ENCODE measurements around the gene TINAGL1.
A peak's percentile ranks its signal among the peaks of the same experiment; 100 is the strongest.

The TINAGL1 gene

GRCh38 chr1:31624731-31625514 lies 48.6 kb downstream of the TINAGL1 start:
- no peaks in the 10 kb centered on the region for H3K27me3 ChIP-seq (ENCODE audit: insufficient read depth, low read depth, severe bottlenecking)
- no peaks in the 10 kb centered on the region for H3K9me3 ChIP-seq (ENCODE audit: severe bottlenecking)
- no peak for TF ChIP-seq CTCF (IDR thresholded peaks at IDR 0.05; ENCODE audit: low read depth, low read length)
- no peak for DNase-seq
- H3K27ac ChIP-seq: no peak overlapping the region
- peaks cover 14% of the 10 kb centered on the region for H3K36me3 ChIP-seq
- H3K4me3 ChIP-seq (ENCODE audit: low read depth, low read length): no peak overlapping the region

GRCh38 chr1:31625561-31626222 lies 49.4 kb downstream of the TINAGL1 start:
- DNase-seq: no peak
- peaks cover 19% of the 10 kb centered on the region for H3K36me3 ChIP-seq
- peak overlapping the region; percentile 92 for H3K27ac ChIP-seq
- no peaks in the 10 kb centered on the region for H3K27me3 ChIP-seq (ENCODE audit: insufficient read depth, low read depth, severe bottlenecking)
- H3K4me3 ChIP-seq (ENCODE audit: low read depth, low read length): no peak overlapping the region
- no peaks in the 10 kb centered on the region for H3K9me3 ChIP-seq (ENCODE audit: severe bottlenecking)
- no peak for TF ChIP-seq CTCF (IDR thresholded peaks at IDR 0.05; ENCODE audit: low read depth, low read length)

DNA sequence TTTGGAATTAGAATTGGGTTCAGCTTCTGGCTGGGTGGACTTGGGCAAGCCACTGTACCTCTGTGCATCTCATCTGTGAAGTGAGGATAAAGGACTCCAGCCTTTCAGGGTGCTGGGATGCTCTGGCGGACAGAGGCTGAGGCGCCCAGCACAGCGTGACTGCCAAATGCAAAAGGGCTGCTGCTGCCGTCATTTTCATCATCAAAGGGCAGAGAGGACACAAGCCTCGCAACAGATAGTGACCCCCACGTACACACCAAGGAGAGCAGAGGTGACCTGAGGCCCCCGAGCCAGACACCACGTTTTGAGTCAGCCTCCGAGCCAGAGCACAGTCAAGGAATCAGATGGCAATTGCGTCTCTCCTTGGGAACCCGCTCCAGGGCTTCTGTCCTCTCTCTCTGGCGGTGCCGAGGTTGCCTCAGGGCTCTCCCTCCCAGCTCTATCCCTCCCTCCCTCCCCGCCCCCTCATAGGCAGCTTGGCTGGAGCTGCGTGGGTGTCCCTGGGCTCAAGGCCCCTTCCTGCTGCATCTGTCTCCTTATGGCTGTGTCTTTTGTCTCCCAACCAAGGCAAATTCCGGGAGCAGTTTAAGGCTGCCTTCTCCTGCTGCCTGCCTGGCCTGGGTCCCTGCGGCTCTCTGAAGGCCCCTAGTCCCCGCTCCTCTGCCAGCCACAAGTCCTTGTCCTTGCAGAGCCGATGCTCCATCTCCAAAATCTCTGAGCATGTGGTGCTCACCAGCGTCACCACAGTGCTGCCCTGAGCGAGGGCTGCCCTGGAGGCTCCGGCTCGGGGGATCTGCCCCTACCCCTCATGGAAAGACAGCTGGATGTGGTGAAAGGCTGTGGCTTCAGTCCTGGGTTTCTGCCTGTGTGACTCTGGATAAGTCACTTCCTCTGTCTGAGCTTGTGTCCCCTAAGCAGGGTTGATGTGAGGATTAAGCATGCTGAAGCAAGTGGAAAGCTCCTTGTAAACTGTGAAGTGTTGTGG lies 50.2 kb downstream of the TINAGL1 start:
- peak overlapping the region; percentile 92 for H3K27ac ChIP-seq
- no peaks in the 10 kb centered on the region for H3K27me3 ChIP-seq (ENCODE audit: insufficient read depth, low read depth, severe bottlenecking)
- TF ChIP-seq CTCF (IDR thresholded peaks at IDR 0.05; ENCODE audit: low read depth, low read length): no peak
- peak overlapping the region; percentile 24 for H3K4me3 ChIP-seq (ENCODE audit: low read depth, low read length)
- DNase-seq: peak; percentile 82
- H3K9me3 ChIP-seq (ENCODE audit: severe bottlenecking): no peaks in the 10 kb centered on the region
- peaks cover 27% of the 10 kb centered on the region for H3K36me3 ChIP-seq

- Histone ChIP-seq H3K4me3 (ENCODE audit: low read depth, low read length) (no peak overlapping the region), H3K27me3 (ENCODE audit: insufficient read depth, low read depth, severe bottlenecking) (no peaks in the 10 kb centered on the region), H3K27ac (peak overlapping the region; percentile 92), H3K9me3 (ENCODE audit: severe bottlenecking) (no peaks in the 10 kb centered on the region), H3K36me3 (peaks cover 34% of the 10 kb centered on the region)
- TF ChIP-seq CTCF (IDR thresholded peaks at IDR 0.05; ENCODE audit: low read depth, low read length): no peak
- DNase-seq: peak; percentile 79
Measured at GRCh38 chr1:31627301-31627929, 51.1 kb downstream of the TINAGL1 start.

DNA sequence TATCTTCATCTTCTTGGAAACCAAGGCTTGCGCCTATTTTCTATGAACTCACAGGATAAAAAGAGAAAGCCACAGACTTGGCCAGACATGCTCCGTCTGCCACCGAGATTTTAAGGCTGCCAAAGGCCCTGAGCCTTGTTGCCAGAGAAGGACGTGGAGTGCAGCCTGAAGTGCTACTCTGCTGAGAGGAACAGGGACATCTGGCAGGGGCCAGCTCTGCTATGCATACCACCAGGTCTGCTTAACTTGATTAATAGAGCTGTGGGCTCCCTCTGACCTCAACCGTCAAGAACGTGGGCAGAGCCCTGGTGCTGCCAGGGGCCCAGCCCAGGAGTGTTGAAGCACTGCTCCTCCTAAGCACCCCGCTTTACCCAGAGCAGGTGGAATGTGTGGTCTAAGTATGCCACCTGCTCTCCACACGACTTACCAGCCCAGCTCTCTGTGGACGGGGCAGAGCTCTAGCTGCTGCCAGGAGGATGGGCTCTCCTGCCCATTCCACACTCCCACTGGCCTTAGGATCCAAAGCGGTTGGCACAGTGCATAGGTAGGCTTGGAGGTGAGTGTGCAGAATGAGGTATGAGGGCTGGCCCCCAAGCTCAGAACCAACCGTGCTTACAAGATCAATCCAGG lies 51.7 kb downstream of the TINAGL1 start:
- DNase-seq: peak; percentile 70
- peaks cover 40% of the 10 kb centered on the region for H3K36me3 ChIP-seq
- H3K9me3 ChIP-seq (ENCODE audit: severe bottlenecking): no peaks in the 10 kb centered on the region
- no peaks in the 10 kb centered on the region for H3K27me3 ChIP-seq (ENCODE audit: insufficient read depth, low read depth, severe bottlenecking)
- H3K4me3 ChIP-seq (ENCODE audit: low read depth, low read length): no peak overlapping the region
- TF ChIP-seq CTCF (IDR thresholded peaks at IDR 0.05; ENCODE audit: low read depth, low read length): no peak
- peak overlapping the region; percentile 92 for H3K27ac ChIP-seq
